Thyroid gland (tissue), 4 donors: ENCODE results near the gene ATXN2L. TPM values are rescaled to one million over a fixed set of nuclear protein-coding genes. Genes with fewer than 3 reads are reported as not detected.

Experiments
- DNase-seq, 2 donors: peaks; one replicate each; pipeline ENCODE4 v3.0.0-alpha.2; 2019
- H3K27ac ChIP-seq, 3 donors: fragments of 200-600 bp; sonication (generic); 1 replicate in 2 of 3; 2 replicates in 1 of 3; pipeline ENCODE4 v1.5.1; 2016 to 2019; ENCODE audit warnings: mild to moderate bottlenecking in 1 of 3, moderate library complexity in 1 of 3
- H3K27me3 ChIP-seq: fragments of 200-600 bp; sonication (generic); one replicate; pipeline ENCODE4 v1.5.1; 2019
- H3K36me3 ChIP-seq, 2 donors: fragments of 200-600 bp; sonication (generic); one replicate each; pipeline ENCODE4 v1.5.1; 2016 to 2019
- H3K4me1 ChIP-seq, 2 donors: fragments of 200-600 bp; sonication (generic); one replicate each; pipeline ENCODE4 v1.5.1; 2017 to 2019
- H3K4me3 ChIP-seq, 3 donors: fragments of 200-600 bp; sonication (generic); replicated peaks in 1 of 3; 1 replicate in 2 of 3; 2 replicates in 1 of 3; pipeline ENCODE4 v1.5.1; 2016; ENCODE audit warnings: mild to moderate bottlenecking in 1 of 3
- H3K9me3 ChIP-seq: fragments of 200-600 bp; sonication (generic); one replicate; pipeline ENCODE4 v1.5.1; 2017
- POLR2A ChIP-seq, 2 donors: fragments of 450-650 bp; IDR thresholded peaks; one replicate each; pipeline ENCODE4 v1.6.1; 2017; ENCODE audit warnings: antibody characterized with exemption in 2 of 2, mild to moderate bottlenecking in 2 of 2, moderate library complexity in 1 of 2
- WGBS, 2 donors: methylation state at CpG; one replicate each; pipeline ENCODE4 v1.1.5; 2017; 5-methylcytosine and 5-hydroxymethylcytosine counted together
- intact Hi-C: fragments of 100-400 bp; cut with DNase I; formaldehyde crosslinking; loops from one replicate; pipeline ENCODE4 v1.15.1; 2023
- total RNA-seq, 4 donors: library from RNA; depleted of rRNA; stranded (reverse); fragments of >200 nt; gene quantifications; one replicate each; pipeline ENCODE4 v1.2.3, GENCODE V29; 2016
- TF ChIP-seq, protein P1 (sequence below), 6 experiments: fragments of 200-600 bp in 3 of 6; fragments of 450-650 bp in 3 of 6; sonication (generic) in 3 of 6; IDR thresholded peaks; one replicate each; pipeline ENCODE4 v1.5.1; 2016 to 2019; ENCODE audit warnings: antibody characterized with exemption in 6 of 6, mild to moderate bottlenecking in 2 of 6, inconsistent platforms in 1 of 6, moderate library complexity in 1 of 6

Gene ATXN2L
- total RNA-seq, 4 donors from 2014 or later: 49.3 to 78.7 (median 62.0) TPM

DNA sequence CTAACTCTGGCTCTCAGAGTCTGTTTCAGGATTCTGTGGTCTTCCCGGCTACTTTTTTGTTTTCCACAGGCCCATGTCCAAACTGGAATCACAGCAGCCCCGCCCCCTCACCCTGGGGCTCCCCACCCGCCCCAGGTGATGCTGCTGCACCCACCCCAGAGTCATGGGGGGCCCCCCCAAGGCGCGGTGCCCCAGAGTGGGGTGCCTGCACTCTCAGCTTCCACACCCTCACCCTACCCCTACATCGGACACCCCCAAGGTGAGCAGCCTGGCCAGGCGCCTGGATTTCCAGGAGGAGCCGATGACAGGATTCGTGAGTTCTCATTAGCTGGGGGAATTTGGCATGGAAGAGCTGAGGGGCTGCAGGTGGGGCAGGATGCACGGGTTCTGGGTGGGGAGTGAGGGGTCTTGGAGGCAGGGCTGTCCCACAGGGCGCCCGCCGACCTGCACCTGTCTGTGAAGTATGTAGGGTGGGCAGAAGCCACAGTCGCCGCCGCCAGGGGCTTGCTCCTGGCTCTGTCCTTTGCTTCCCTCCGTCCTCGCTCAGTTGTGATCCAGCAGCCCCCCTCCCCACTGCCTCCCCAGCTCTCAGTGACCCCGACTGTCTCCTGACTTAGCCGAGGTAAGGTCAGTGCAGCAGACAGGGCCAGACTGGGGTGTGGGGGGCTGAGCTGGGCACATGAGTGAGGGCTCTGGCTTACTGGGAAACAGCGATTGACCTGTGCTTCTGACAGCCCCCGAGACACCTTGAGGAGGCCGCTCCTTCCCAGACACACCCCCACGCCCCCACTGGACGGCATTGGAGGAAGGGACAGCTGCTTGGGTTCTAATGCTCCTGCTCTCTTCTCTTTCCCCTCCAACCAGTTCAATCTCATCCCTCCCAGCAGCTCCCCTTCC, 13.3 kb downstream of the ATXN2L start:
- DNase-seq: no peak
- Histone ChIP-seq H3K9me3 (no peaks in the 10 kb centered on the region), H3K36me3 (peaks cover 63 to 70% of the 10 kb centered on the region in 2 donors), H3K4me1 (no peaks in the 10 kb centered on the region), H3K27me3 (no peaks in the 10 kb centered on the region), H3K27ac (no peak overlapping the region), H3K4me3 (no peak overlapping the region)
- WGBS, 2 donors: 92 to 95% methylated on average over 15 to 23 of the region's 25 CpGs
- intact Hi-C loops: no loop called here
- TF ChIP-seq POLR2A (IDR thresholded peaks at IDR 0.05): no peak
- TF ChIP-seq, protein P1, sequence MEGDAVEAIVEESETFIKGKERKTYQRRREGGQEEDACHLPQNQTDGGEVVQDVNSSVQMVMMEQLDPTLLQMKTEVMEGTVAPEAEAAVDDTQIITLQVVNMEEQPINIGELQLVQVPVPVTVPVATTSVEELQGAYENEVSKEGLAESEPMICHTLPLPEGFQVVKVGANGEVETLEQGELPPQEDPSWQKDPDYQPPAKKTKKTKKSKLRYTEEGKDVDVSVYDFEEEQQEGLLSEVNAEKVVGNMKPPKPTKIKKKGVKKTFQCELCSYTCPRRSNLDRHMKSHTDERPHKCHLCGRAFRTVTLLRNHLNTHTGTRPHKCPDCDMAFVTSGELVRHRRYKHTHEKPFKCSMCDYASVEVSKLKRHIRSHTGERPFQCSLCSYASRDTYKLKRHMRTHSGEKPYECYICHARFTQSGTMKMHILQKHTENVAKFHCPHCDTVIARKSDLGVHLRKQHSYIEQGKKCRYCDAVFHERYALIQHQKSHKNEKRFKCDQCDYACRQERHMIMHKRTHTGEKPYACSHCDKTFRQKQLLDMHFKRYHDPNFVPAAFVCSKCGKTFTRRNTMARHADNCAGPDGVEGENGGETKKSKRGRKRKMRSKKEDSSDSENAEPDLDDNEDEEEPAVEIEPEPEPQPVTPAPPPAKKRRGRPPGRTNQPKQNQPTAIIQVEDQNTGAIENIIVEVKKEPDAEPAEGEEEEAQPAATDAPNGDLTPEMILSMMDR (IDR thresholded peaks at IDR 0.05): no peak

DNA sequence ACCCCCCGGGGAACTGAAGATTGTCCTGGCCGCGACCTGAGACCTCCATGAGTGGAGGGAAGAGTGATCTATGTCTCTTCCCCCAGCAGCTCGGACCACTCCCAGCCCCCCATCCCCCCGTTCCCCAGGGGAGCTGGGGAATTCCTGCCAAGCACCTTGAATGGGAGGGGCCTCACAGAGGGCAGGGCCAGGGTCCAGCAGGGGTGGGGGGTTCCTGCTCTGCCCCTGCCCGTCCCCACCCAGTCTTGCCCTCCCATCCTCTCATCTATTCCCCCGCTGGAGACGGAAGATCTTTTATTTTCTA, 13.9 kb downstream of the ATXN2L start:
- Histone ChIP-seq H3K4me1 (no peaks in the 10 kb centered on the region), H3K27me3 (no peaks in the 10 kb centered on the region), H3K27ac (no peak overlapping the region), H3K36me3 (peaks cover 57 to 64% of the 10 kb centered on the region in 2 donors), H3K9me3 (no peaks in the 10 kb centered on the region), H3K4me3 (no peak overlapping the region)
- WGBS, 2 donors: 86 to 88% methylated on average over 8 of the region's 8 CpGs
- no peak for DNase-seq
- TF ChIP-seq POLR2A (IDR thresholded peaks at IDR 0.05): no peak
- TF ChIP-seq, protein P1 (IDR thresholded peaks at IDR 0.05): no peak
- intact Hi-C loops: no loop called here

GRCh38 chr16:28837672-28838557, 15.1 kb downstream of the ATXN2L start:
- no peaks in the 10 kb centered on the region for H3K9me3 ChIP-seq
- 94 to 97% methylated on average over 7 of the region's 7 CpGs for WGBS, 2 donors
- intact Hi-C loops: no loop called here
- H3K27me3 ChIP-seq: no peaks in the 10 kb centered on the region
- no peaks in the 10 kb centered on the region for H3K4me1 ChIP-seq
- H3K36me3 ChIP-seq: peaks cover 56 to 61% of the 10 kb centered on the region in 2 donors
- no peak overlapping the region for H3K4me3 ChIP-seq
- DNase-seq: no peak
- H3K27ac ChIP-seq: no peak overlapping the region
- no peak for TF ChIP-seq POLR2A (IDR thresholded peaks at IDR 0.05)
- TF ChIP-seq, protein P1 (IDR thresholded peaks at IDR 0.05): no peak

DNA sequence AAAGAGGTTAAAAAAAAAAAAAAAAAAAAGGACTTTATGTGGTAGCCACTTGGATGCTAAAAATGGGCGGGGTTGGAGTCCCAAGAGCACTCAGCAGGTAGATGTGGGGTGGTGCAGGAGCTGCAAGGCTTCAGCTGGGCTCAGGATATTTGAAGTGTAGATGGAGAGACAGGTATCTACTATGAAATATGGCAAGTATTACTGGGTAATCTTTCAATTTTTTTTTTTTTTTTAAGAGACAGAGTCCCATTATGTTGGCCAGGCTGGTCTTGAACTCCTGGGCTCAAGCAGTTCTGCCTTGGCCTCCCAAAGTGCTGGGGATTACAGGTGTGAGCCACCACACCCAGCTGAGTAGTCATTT, 15.7 kb downstream of the ATXN2L start:
- Histone ChIP-seq H3K4me3 (no peak overlapping the region), H3K36me3 (peaks cover 56 to 61% of the 10 kb centered on the region in 2 donors), H3K9me3 (no peaks in the 10 kb centered on the region), H3K4me1 (no peaks in the 10 kb centered on the region), H3K27ac (no peak overlapping the region), H3K27me3 (no peaks in the 10 kb centered on the region)
- 100% methylated on average over 1 of the region's 1 CpG for WGBS, 2 donors
- DNase-seq: no peak
- TF ChIP-seq POLR2A (IDR thresholded peaks at IDR 0.05): no peak
- TF ChIP-seq, protein P1 (IDR thresholded peaks at IDR 0.05): no peak
- intact Hi-C loops: no loop called here
